SU-DHL-6 (cell line): ENCODE results near the gene QKI.

ENCODE experiments used
- H2AFZ ChIP-seq: fragments of 200-600 bp; sonication (generic); 2 replicates; pipeline ENCODE4 v1.6.1; 2014; ENCODE audit warnings: low read depth, mild to moderate bottlenecking, moderate library complexity, mixed read lengths, antibody characterized with exemption, low read length; ENCODE audit not compliant: severe bottlenecking
- H3F3A ChIP-seq: fragments of 200-600 bp; shearing (Covaris generic); 2 replicates; pipeline ENCODE4 v1.6.0; 2016; ENCODE audit warnings: antibody characterized with exemption, mild to moderate bottlenecking; ENCODE audit not compliant: insufficient read depth
- H3K27ac ChIP-seq: fragments of 200-600 bp; sonication (generic); 2 replicates; pipeline ENCODE4 v1.5.1; 2016; ENCODE audit warnings: low read depth, mild to moderate bottlenecking, low read length, moderate library complexity, mixed read lengths
- H3K27me3 ChIP-seq: fragments of 200-600 bp; sonication (generic), shearing (Covaris generic); 2 replicates; pipeline ENCODE4 v1.6.0; 2014; ENCODE audit warnings: mild to moderate bottlenecking, low read length
- H3K36me3 ChIP-seq: fragments of 200-600 bp; sonication (generic); 2 replicates; pipeline ENCODE4 v1.6.1; 2014; ENCODE audit warnings: mild to moderate bottlenecking, low read length, mixed read lengths
- H3K4me2 ChIP-seq: fragments of 300-600, 200-600 bp; shearing (Covaris generic), sonication (generic); 2 replicates; pipeline ENCODE4 v1.6.0; 2014; ENCODE audit warnings: low read length, low read depth, mild to moderate bottlenecking; ENCODE audit not compliant: poor library complexity, severe bottlenecking
- H3K4me3 ChIP-seq: fragments of 200-600 bp; sonication (generic); 2 replicates; pipeline ENCODE4 v1.5.1; 2014; ENCODE audit warnings: antibody characterized with exemption, low read length, mild to moderate bottlenecking, mixed read lengths; ENCODE audit not compliant: insufficient read depth, poor library complexity, severe bottlenecking
- H3K79me2 ChIP-seq: fragments of 200-600 bp; sonication (generic); 2 replicates; pipeline ENCODE4 v1.6.1; 2014; ENCODE audit warnings: mild to moderate bottlenecking, low read length, moderate library complexity; ENCODE audit not compliant: insufficient read depth
- H3K9ac ChIP-seq: fragments of 200-600 bp; sonication (generic); 2 replicates; pipeline ENCODE4 v1.7.0; 2014; ENCODE audit warnings: mild to moderate bottlenecking, low read length
- H3K9me2 ChIP-seq: fragments of 200-600 bp; sonication (generic); replicated peaks from 2 replicates; pipeline ENCODE4 v1.6.1; 2014; ENCODE audit warnings: low read length; ENCODE audit not compliant: insufficient read depth
- H3K9me3 ChIP-seq: fragments of 200-600 bp; sonication (generic); 2 replicates; pipeline ENCODE4 v1.6.1; 2014; ENCODE audit warnings: low read length, mixed read lengths; ENCODE audit not compliant: insufficient read depth
- H4K20me1 ChIP-seq: fragments of 200-600 bp; sonication (generic); 2 replicates; pipeline ENCODE4 v1.6.1; 2014; ENCODE audit warnings: low read depth, mild to moderate bottlenecking, antibody characterized with exemption, low read length, moderate library complexity, mixed read lengths
- EZH2phosphoT487 ChIP-seq: fragments of 200-600 bp; sonication (generic), shearing (Covaris generic); conservative IDR thresholded peaks from 2 replicates; pipeline ENCODE4 v1.6.1; 2018; ENCODE audit warnings: mild to moderate bottlenecking, antibody characterized with exemption, low read length, moderate library complexity, mixed read lengths
- TF ChIP-seq, protein P1 (sequence below): fragments of 200-600 bp; sonication (generic); IDR thresholded peaks from one replicate; pipeline ENCODE4 v1.5.1; 2017; ENCODE audit warnings: antibody characterized with exemption, mild to moderate bottlenecking, low read length, moderate library complexity; ENCODE audit not compliant: insufficient read depth, poor library complexity, severe bottlenecking

Gene QKI

DNA sequence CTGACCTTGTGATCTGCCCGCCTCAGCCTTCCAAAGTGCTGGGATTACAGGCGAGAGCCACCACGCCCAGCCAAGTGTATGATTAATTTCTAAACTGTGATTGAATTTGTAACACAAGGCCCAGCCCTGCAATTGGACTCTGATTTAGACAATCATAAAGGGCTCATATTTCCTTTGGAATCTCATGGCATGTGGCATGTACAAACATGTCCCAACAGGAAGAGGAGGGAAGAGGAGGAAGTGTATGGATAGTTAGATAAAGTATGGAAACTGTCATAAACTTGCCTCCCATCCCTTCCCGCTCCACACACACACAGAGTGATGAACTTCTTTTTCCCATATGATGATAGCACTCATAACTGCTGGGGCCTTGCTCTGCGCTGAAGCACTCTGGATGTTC, 27.2 kb upstream of the QKI start:
- H3K9me2 ChIP-seq, result no peaks in the 10 kb centered on the region
- no peak for TF ChIP-seq EZH2phosphoT487
- TF ChIP-seq, protein P1, sequence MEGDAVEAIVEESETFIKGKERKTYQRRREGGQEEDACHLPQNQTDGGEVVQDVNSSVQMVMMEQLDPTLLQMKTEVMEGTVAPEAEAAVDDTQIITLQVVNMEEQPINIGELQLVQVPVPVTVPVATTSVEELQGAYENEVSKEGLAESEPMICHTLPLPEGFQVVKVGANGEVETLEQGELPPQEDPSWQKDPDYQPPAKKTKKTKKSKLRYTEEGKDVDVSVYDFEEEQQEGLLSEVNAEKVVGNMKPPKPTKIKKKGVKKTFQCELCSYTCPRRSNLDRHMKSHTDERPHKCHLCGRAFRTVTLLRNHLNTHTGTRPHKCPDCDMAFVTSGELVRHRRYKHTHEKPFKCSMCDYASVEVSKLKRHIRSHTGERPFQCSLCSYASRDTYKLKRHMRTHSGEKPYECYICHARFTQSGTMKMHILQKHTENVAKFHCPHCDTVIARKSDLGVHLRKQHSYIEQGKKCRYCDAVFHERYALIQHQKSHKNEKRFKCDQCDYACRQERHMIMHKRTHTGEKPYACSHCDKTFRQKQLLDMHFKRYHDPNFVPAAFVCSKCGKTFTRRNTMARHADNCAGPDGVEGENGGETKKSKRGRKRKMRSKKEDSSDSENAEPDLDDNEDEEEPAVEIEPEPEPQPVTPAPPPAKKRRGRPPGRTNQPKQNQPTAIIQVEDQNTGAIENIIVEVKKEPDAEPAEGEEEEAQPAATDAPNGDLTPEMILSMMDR, result no peak
- H3K27me3 ChIP-seq, result no peaks in the 10 kb centered on the region
- H3K36me3 ChIP-seq, result no peaks in the 10 kb centered on the region
- no peak overlapping the region for H3K4me3 ChIP-seq
- H4K20me1 ChIP-seq, result no peaks in the 10 kb centered on the region
- no peak overlapping the region for H2AFZ ChIP-seq
- H3K27ac ChIP-seq, result no peak overlapping the region
- no peak overlapping the region for H3K9ac ChIP-seq
- no peaks in the 10 kb centered on the region for H3K9me3 ChIP-seq
- H3K79me2 ChIP-seq, result no peaks in the 10 kb centered on the region
- no peak overlapping the region for H3K4me2 ChIP-seq
- H3F3A ChIP-seq, result no peaks in the 10 kb centered on the region

DNA sequence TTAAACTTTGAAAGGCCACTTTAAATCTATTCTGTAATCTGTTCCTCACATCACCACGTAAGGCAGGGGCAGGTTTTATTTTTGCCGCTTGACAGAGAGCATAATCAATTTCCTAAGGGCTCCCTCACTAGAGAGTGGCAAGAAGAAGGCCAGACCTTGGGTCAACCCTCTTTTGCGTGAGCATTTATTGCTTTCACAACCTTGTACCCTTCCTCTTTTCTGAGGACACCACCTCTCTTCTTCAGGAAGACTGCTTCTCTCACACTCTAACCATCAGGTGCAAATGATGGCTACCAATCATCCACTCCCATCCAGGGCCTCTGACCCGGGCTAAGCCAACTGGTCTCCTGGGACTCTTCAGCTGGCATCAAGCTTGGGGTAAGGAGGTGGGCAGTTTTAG, 25.2 kb upstream of the QKI start:
- no peak overlapping the region for H3K4me3 ChIP-seq
- no peaks in the 10 kb centered on the region for H3K9me2 ChIP-seq
- H4K20me1 ChIP-seq, result no peaks in the 10 kb centered on the region
- H3K27me3 ChIP-seq, result no peaks in the 10 kb centered on the region
- no peaks in the 10 kb centered on the region for H3K9me3 ChIP-seq
- no peaks in the 10 kb centered on the region for H3F3A ChIP-seq
- H3K79me2 ChIP-seq, result no peaks in the 10 kb centered on the region
- TF ChIP-seq, protein P1, result no peak
- TF ChIP-seq EZH2phosphoT487, result no peak
- H3K27ac ChIP-seq, result no peak overlapping the region
- H3K9ac ChIP-seq, result no peak overlapping the region
- no peaks in the 10 kb centered on the region for H3K36me3 ChIP-seq
- no peak overlapping the region for H3K4me2 ChIP-seq
- H2AFZ ChIP-seq, result no peak overlapping the region

DNA sequence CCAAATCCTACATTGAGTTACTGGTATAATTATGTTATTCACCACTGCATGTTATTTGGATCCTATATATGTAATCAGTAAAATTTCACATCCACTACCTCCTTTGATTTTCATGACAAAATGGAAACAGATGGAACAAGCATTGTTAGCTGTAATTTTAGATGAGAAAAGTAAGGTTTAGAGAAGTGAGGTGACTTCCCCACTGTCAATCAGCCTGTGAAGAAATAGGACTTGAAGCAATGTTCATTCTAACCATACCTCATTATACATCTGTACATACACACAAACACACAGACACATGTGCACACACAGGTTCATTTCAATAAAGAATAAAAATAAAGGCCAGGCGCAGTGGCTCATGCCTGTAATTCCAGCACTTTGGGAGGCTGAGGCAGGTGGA, 23.7 kb upstream of the QKI start:
- Histone ChIP-seq H3K4me2 (no peak overlapping the region), H3K36me3 (no peaks in the 10 kb centered on the region), H3K9me3 (no peaks in the 10 kb centered on the region), H3K9ac (no peak overlapping the region), H3K27me3 (no peaks in the 10 kb centered on the region), H4K20me1 (no peaks in the 10 kb centered on the region), H3K27ac (no peak overlapping the region), H3K4me3 (no peak overlapping the region), H3F3A (no peaks in the 10 kb centered on the region), H3K9me2 (no peaks in the 10 kb centered on the region), H2AFZ (no peak overlapping the region), H3K79me2 (no peaks in the 10 kb centered on the region)
- TF ChIP-seq EZH2phosphoT487, result no peak
- TF ChIP-seq, protein P1, result no peak

DNA sequence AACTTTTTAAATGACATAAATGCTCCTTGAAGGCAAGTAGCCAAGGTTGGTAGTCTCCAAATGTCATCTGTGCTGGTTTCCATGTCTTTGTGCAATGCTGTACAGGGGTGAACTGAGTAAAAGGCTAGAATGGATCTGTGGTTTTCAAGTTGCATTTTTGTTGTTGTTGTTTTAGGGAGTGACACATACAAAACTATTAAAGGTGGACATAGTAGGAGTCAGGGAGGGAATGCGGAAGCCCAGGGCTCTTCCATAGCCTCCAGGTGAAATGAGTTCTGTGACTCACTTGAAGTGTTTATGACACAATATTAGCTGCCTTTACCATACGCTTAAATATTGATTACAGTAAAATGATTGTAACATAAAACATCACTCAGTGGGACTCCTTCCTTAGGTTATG, 22.5 kb upstream of the QKI start:
- no peaks in the 10 kb centered on the region for H3K9me2 ChIP-seq

More for the DNA sequence above, 22.5 kb upstream of the QKI start:
- no peak overlapping the region for H3K4me3 ChIP-seq
- H4K20me1 ChIP-seq, result no peaks in the 10 kb centered on the region
- no peaks in the 10 kb centered on the region for H3F3A ChIP-seq
- no peaks in the 10 kb centered on the region for H3K36me3 ChIP-seq
- TF ChIP-seq EZH2phosphoT487, result no peak
- TF ChIP-seq, protein P1, result no peak
- H3K27ac ChIP-seq, result no peak overlapping the region
- H3K9ac ChIP-seq, result no peak overlapping the region
- no peak overlapping the region for H3K4me2 ChIP-seq
- no peaks in the 10 kb centered on the region for H3K27me3 ChIP-seq
- no peaks in the 10 kb centered on the region for H3K79me2 ChIP-seq
- H3K9me3 ChIP-seq, result no peaks in the 10 kb centered on the region
- H2AFZ ChIP-seq, result no peak overlapping the region
